CD4-positive, alpha-beta T cell treated with Interleukin-4 for 4 hours (primary cell): Measurements from ENCODE around the gene FGF2.
A peak's percentile ranks its signal among the peaks of the same experiment; 100 is the strongest.

Experiments
- DNase-seq: peaks from one replicate; pipeline ENCODE4 v3.0.0-alpha.2; 2020

The FGF2 gene

GRCh38 chr4:122945136-122945535 lies 118.5 kb downstream of the FGF2 start:
- DNase-seq, result peak; percentile 51

- DNase-seq, result no peak
Observed at GRCh38 chr4:122946142-122946541, 119.5 kb downstream of the FGF2 start.
